ENCODE measurements around the gene NEAT1.

- TF ChIP-seq EZH2 (IDR thresholded peaks at IDR 0.05; ENCODE audit: insufficient read depth, poor library complexity, severe bottlenecking) (no peak), EZH2phosphoT487 (IDR thresholded peaks at IDR 0.05; ENCODE audit: insufficient read depth, low read depth) (no peak)
These were observed 6.6 kb downstream of the NEAT1 start for GRCh38 chr11:65429068-65429681.
